HG03439 (cell line): ENCODE measurements around the gene RNF8.
"Not testable (repeated sequence)": the region's sequence is repeated elsewhere in the genome, so short reads cannot be mapped to it uniquely, and the experiment has no call there.

Experiments
- ATAC-seq: cut with Tn5 transposase; IDR thresholded peaks from one replicate; pipeline ENCODE4 v1.9.1; 2021; ENCODE audit warnings: mild to moderate bottlenecking, moderate library complexity; ENCODE audit not compliant: unreplicated experiment

Gene RNF8, protein sequence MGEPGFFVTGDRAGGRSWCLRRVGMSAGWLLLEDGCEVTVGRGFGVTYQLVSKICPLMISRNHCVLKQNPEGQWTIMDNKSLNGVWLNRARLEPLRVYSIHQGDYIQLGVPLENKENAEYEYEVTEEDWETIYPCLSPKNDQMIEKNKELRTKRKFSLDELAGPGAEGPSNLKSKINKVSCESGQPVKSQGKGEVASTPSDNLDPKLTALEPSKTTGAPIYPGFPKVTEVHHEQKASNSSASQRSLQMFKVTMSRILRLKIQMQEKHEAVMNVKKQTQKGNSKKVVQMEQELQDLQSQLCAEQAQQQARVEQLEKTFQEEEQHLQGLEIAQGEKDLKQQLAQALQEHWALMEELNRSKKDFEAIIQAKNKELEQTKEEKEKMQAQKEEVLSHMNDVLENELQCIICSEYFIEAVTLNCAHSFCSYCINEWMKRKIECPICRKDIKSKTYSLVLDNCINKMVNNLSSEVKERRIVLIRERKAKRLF

DNA sequence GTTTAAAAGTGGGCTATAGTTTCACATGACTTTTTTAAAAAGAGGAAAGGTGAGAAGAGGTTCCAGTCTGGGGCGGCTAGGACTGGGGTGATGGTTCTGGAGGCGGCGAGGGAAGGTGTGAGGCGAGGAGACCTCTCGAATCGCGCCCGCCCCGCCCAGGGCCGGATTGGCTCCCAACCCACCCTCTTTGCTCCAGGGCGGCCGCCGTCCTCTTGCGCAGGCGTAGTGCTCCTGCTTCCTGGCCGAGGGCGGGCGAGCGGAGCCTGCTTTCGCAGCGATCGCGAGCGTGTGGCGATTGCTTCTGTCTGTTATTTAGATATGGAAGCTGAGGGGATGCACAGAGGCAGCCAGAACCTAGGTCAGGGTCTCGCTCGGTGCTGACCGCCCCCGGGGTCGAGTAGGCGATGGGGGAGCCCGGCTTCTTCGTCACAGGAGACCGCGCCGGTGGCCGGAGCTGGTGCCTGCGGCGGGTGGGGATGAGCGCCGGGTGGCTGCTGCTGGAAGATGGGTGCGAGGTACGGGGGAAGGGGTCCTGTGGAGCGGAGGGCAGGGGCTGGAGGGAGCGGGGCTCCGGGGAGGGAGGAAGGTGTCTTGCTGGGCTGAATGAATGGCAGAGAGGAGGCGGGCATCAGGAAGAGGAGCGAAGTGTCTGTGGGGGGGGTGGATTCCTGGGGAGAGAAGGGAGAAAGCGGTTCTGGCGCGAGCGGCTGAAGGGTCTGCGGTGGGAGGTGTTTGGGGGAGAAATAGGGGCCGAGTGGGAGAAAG, at the start of gene RNF8:
Gene RNF8 (plus strand): TSS at position 223 of the 765 bp plus-strand sequence. CDS start 182 bp downstream, at position 405.
- peak; percentile 93 for ATAC-seq

DNA sequence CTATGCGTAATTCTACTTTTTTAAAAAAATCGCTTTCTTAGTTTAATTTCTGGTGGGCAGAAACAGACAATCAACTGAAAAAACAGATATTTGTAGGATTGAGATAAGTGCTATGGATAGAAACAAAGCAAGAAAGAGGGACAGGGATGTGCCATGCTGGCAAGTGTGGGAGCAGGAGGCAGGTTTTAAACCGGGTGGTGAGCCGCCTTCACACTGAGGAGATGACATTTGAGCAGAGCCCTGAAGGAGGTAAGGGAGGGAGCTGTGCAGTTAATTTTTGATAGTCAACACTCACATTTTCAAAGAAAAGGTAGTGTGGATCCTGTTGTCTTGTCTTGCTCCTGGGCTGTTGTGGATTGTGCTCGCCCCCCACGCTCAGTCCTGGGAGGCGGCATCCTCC, 49.0 kb upstream of the RNF8 start:
- no peak for ATAC-seq

DNA sequence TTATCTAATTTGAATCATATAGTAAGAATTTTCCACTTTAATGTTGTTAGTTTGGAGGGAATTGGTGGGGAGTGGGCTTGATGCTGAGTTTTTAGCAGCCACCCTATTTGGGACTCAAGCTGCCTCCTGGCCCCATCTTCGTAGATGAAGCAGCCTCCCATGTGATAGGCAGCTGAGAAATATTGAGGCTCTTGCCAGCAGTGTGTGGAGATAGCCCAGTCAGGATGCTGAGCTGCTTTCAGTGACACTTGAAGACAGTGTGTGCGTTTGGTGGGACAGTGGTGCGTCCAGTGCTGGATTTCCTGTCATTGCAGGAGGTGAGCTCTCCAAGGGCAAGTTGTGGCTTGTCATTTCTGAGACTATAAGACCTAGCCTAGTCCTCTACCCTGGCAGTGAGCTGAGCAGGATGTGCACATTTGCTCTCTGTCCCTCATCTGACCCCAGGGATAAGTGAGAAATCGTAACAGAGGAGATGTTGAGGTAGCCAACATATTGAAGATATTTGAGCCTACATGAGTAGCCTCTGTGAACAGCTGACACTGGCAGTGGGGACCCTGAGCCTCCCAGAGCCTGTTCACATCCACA, 47.9 kb upstream of the RNF8 start:
- ATAC-seq, result no peak

DNA sequence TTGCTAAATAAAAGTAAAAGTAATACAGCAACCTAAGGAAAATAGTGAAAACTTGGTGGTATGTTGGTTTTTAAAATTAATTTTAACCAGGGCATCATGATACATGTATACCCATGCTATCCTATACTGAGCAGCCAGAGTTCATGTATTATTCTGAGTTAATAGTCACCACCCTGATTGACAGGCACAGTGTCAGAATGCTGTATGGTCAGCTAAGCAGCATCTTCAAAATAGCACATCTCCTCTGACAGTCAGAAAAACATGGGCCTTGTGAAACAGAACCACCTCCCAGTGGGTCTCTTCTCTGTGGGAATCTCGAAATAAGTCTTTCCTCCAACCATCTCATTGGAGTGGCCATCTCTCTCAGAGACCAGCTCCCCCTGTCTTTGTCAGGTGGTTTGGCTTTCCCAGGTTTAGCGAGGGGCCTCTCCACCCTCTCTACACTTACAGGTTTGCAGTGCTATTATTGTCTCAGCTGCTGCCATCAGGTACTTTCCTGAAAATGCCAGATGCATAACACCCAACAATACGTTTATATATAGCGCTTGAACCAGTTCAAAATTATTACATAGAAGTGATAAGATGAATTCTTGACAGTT, 47.1 kb upstream of the RNF8 start:
- no peak for ATAC-seq

DNA sequence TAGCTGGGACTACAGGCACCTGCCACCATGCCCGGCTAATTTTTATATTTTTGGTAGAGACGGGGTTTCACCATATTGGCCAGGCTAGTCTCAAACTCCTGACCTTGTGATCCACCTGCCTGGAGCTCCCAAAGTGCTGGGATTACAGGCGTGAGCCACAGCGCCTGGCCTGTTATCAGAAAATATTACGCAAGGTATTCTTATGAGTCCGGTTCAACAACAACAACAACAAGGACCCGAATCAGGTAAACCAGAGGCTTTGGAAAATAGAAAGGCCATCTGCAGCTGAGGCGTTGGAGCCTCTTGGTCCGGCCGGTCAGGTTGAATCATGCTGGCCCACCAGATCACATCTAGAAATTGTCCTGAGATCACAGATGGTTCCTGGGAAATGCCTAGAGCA, 46.3 kb upstream of the RNF8 start:
- ATAC-seq, result not testable (repeated sequence)

DNA sequence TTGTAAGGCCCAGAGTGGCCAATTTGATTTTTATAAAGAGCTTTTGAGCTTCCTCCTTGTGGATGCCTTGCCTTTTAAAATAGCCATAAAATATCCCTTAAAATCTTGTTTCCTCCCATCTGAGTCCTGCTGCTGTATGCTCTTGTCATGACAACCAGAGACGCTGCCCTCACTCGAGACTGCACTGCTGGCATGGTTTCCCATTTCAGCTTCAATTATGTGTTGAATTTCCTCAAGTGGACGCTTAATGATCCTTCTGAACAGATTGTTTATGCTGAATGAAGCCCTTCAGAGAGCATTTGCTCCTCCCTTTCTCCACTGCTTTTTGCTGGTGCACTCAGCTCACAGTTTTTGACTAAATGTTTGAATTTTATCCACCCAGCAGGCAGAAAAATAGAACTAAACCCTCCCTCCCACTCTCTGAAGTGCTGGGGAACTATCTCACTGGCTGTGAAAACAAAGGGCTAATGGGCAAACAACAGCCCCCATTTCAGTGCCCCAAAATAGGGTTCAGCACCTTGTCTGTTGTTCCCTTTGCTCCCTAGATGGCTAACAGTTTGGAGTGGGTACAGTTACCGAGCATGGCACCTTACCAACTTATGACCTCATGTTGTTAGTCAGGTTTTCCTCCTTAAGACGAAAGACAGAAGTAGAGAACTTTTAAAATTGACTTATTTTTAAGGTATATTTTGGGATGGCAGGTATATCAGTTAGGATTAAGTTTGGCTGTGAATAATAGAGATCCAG, 45.5 kb upstream of the RNF8 start:
- no peak for ATAC-seq

DNA sequence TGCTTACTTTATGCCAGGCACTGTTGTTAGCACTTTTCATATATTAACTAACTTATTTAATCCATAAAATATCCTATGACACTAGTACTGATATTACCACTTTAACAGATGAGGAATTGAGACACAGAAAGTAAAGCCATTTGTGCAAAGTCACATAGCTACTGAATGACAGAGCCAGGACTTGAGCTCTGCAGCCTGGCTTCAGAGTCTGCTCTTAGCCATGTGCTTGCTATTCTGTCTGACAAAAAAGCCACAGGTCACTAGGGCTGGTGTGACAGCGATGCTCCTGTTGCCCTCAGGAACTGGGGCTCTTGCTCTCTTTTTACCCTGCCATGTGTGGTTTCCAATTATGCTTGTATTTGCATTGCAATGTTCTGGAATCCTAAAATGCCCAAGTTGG, 44.7 kb upstream of the RNF8 start:
- ATAC-seq, result no peak

DNA sequence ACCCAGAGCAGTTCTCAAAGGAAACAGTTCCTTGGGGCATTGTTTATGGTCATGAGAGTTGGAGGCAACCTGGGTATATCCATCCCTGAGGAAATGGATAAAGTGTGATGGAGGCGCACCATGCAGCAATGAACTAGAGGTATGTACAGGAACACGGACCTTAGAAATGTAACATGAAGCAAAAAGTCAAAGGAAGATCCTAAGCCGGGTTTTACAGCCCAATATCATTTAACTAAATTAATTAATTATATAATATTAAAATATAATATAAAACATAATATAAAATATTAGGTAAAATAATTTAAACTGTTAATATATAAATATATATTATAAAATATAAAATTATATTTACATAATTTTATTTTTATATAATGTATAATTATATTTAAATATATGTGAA, 44.1 kb upstream of the RNF8 start:
- ATAC-seq, result no peak

DNA sequence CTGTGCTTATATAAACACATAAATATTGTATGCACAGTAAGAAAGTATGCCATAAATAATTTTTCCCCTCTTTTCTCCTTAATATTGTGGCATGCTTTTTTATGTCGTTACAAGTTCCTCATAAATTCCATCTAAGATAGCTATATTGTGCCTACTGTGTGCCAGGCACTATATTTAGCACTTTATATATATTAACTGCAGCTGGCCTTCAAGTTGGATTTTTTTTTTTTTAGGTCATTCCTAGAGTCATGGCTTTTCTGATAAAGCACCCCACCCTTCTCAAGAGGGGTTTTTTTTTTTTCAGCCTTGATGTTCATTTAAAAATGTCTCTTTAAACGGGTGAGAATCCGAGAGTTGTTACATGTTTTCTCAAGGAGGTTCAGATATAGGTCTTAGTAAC, 42.8 kb upstream of the RNF8 start:
- no peak for ATAC-seq

DNA sequence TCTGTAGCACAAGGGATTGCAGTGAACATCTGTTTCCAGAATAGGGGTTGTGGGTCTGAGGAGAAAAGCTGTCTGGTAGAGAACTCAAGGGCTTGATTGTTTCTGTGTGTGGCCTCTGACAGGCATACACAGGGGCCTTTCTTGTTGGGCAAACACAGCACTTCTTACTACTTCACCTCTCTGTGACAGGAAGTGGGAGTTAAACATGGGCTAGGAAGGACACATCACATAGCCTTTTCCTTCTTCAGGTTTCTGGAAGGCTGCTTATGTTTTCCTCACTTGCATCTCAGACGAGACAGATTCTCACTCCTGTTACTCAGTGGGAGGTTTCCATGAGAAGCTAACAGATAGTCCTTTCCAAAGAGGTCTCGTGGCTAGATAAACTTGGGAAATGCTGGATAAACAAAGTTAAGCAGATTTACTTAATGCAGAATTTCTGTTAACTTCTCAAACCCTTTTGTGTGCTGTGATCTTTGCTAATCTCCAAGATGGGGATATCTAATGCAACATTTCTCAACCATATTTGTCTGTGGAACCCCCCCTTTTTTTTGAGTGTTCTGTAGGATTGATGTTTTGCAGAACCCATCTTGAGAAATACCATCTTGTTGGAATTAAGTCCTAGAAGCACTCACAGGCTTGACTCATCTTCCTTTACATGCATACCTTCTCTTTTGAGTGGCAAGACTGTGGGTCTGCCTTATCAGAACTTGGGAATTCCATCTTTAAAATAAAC, 41.9 kb upstream of the RNF8 start:
- no peak for ATAC-seq

DNA sequence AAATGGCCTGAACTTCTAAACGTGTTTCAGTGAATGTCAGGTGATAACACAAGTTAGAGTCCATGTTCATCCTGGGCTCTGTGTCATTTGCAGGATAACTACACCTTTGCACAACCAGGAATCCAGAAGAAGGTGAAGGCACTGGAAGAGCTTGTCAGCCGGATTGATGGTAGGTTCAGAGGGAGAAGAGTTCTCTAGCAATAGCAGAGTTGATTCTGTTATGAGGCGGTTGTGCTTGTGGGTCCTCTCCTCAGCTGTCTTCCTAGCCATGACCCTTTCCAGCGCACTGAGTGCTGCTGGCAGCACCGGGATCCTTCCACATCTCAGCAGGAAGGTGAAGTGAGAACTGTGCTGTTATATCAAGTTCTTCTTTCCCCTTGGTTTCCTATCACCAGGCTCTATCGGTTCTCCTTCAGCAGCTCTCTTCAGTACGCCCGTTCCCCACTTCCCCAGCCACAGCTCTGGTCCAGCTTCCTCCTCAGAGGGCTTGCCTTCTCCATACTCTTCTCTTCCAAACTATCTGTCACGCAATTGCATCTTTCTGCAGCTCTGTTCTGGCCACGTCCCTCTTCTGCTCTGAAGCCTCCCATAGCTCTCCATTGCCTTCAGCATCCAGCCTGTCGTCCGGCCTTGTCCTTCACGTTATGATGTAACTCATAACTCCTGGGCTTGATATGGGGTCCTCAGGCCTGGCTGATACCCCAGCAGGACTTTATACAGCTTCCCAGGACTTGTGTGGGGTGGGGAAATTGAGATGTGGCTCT, 39.9 kb upstream of the RNF8 start:
- no peak for ATAC-seq

DNA sequence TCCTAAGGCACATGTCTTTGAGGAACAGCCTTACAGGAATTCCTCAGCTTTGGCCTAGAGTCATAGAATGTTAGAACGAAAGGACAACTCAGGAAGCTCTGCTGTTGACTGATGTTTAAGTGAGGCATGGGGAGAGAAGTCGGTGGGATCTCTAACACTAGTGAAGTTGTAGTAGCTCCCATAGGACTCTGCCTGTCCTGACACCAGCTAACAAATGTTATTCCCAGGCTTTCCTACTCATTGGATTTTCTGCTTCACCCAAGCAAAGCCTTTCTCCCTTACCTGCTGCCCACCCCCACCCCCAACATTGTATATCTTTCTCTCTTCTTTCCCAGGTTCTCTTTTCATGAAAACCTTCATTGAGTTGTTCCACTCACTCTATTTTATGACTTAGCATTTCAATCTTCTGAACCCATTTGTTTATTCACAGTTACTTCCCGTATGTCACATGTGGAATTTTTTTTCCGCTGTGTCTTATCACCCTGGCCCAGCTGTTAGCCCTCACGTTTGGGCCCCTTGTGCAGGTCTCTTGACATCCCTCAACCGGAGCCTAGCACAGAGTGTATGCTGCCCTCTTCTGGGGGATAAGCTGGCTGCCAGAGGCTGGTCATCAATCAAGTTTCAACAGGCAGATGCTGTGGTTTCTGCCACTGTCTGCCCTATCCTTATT, 39.2 kb upstream of the RNF8 start:
- no peak for ATAC-seq

DNA sequence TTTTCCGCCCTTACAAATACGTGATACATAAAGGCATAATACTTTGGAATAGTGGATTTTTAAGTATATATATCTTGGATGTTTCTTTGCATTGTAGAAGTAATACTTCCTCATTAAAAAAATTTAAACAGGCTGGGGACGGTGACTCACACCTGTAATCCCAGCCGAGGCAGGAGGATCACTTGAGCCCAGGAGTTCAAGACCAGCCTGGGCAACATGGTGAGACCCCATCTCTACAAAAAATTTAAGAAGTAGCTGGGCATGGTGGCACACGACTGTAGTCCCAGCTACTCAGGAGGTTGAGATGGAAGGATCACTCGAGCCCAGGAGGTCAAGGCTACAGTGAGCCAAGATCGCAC, 38.6 kb upstream of the RNF8 start:
- ATAC-seq, result no peak

DNA sequence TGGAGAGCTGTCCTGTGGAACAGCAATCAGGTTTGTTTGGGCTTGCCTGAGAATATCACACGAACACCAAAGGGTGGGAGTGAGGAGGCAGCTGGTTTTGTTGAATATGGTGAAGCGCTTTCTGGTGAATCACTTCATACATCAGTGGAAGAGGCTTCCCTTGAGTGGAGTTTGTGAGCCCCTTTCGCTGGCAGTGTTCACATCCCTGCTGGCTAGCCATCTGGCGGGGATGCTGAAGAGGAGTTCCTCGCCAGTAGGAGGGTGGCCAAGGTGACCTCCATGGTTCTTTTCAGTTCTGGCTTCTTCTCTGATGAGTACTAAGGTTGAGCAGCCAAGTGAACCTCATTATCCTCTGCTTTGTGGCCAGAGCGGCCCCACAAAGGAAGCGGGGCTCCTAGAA, 37.7 kb upstream of the RNF8 start:
- no peak for ATAC-seq

DNA sequence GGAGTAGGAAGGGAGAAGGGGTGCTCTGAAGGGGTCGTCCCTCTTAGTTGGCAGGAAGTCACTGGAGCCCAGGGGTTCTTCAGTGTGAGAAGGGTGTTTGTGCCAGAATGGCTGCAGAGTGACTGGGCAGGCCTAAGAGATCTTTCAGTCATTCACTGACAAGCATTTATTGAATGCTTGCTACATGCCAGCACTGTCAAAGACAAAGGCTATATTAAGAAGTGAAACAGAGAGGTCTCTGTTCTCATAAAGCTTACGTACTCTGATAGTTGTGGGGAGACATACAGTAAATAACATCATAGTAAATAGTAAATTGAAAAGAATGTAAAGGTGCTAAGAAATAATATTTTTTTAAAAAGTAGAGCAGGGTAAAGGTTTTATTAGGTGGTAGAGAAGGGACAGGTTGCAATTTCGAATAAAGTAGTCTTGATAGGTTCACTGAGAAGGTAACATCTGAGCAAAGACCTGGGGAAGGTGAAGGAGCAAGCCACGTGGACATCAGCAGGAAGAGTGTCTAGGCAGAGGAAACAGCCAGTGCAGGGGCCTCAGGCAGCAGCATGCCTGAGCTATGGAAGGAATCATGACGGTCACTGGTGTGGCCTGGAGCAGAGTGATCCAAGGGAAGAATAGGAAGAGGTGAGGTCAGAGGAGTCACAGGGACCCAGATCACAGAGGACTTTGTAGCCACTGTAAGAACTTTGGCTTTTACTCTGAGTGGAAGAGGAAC, 36.3 kb upstream of the RNF8 start:
- ATAC-seq, result peak; percentile 57

DNA sequence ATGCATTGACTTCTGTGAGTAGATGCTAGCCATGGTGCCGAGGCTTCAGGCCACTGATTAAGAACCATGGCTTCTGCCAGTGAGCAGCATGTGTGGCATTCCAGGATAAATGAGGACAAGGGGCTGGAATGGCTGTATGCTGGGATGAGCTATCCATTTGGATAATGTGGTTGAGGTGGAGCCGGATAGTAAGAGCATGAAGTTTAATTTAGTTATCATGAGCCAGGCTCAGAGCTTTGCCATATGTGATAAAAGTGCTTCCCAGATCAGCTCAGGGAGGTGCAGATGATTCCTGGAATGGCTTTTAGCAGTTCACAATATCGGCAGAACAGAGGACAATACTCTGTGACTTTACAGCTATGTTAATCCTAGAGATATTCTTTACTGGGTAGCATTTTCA, 34.6 kb upstream of the RNF8 start:
- no peak for ATAC-seq

DNA sequence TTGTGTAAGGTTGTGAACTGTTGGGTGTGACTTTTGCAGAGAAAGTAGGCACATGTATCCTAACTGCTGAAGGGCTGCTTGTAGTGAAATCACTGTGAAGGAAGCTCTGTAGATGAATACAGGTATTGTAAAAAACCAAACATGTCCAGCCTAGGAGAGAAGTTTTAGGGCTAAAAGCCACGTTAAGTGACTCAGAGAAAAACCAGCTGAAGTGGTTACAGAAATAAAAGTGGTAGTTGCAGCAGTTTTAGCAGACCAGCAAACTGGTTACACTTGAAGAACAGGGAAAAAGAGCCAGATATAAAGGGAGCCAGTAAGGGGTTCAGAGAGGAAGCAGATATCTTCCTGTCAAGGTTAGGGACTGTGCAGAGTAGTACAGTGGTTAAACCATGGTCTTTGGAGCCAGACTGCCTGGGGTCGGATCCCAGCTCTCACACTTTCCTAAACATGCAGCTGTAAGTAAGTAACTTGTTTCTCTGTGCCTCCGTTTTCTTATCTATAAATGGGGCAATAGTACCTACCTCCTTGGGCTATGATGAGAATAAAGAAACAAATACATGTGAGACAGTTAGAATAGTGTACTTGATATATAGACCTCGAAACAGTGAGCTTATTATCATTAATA, 33.8 kb upstream of the RNF8 start:
- ATAC-seq, result no peak

DNA sequence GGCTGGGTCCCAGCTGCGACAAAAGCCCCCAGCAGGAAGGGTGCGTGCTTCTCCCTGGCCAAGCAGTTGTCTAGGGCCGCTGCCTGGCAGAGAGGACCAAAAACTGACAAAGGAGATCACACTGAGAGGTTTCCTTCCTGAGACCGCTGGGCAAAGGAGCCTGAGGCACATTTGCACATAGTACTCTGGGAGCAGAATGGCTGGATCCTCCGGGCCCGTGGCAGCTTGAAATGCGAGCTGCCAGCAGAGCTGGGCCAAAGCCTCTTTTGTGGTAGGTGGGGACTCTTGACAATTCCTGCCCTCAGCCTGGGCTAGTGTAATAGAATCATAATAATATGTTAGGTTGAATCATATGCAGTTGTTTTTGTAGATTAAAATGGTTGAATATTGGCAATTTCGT, 33.1 kb upstream of the RNF8 start:
- ATAC-seq, result no peak
